GM12878 (cell line): ENCODE data around the gene DLX1. TPM values are rescaled to one million over a fixed set of nuclear protein-coding genes. Genes with fewer than 3 reads are reported as not detected.

Experiments used
- ATAC-seq: fragments of 200-7000 bp; cut with Tn5 transposase; 3 replicates; pipeline ENCODE4 v1.9.1; 2020; ENCODE audit warnings: mild to moderate bottlenecking, moderate library complexity
- BruUV-seq: library from RNA; stranded (reverse); fragments of 400-500 nt; replicated peaks from 2 replicates; lab custom pipeline; 2021; lab: Mats Ljungman, UMichigan
- CTCF ChIA-PET: fragments of 300-600 bp; sonication (Branson Sonifier 250); formaldehyde crosslinking; extraction: SDS; loops from one replicate; lab custom pipeline; 2021; ENCODE audit warnings: inconsistent platforms; lab: Yijun Ruan, JAX
- POLR2A ChIA-PET: fragments of 350-600 bp; formaldehyde crosslinking; extraction: SDS; loops from one replicate; lab custom pipeline; 2021; ENCODE audit warnings: inconsistent platforms; lab: Charles Lee
- RAD21 ChIA-PET: fragments of 300-600 bp; sonication (Branson Sonifier 250); formaldehyde crosslinking; loops from one replicate; lab custom pipeline; 2023; ENCODE audit warnings: antibody characterized with exemption; ENCODE audit not compliant: unreplicated experiment; lab: Charles Lee
- SMC1A ChIA-PET: fragments of 300-600 bp; sonication (Branson Sonifier 250); formaldehyde crosslinking; loops from one replicate; lab custom pipeline; 2023; ENCODE audit not compliant: unreplicated experiment, uncharacterized antibody; lab: Charles Lee
- DNase-seq: peaks from one replicate; pipeline ENCODE4 v3.0.0-alpha.2; 2011; ENCODE audit warnings: low read depth, low spot score
- FAIRE-seq: peaks from 3 replicates; lab custom pipeline; 2011; peaks lifted over from hg19 to GRCh38; lab: Jason Lieb, UNC
- H2AFZ ChIP-seq: 2 replicates; pipeline ENCODE4 v1.6.0; 2011; ENCODE audit warnings: low read depth, low read length, control low read depth; ENCODE audit not compliant: control insufficient read depth
- H3K27ac ChIP-seq: 2 replicates; pipeline ENCODE4 v1.5.1; 2011; ENCODE audit warnings: control low read depth; ENCODE audit not compliant: control insufficient read depth, insufficient read depth
- H3K27me3 ChIP-seq, 2 experiments: replicated peaks in 1 of 2; 2 replicates each; pipeline versions ENCODE4 v1.6.0 to v1.6.1; 2011; ENCODE audit warnings: low read length in 1 of 2; ENCODE audit not compliant: control insufficient read depth in 2 of 2, insufficient read depth in 2 of 2
- H3K36me3 ChIP-seq, 2 experiments: 2 replicates each; pipeline ENCODE4 v1.5.1; 2011; ENCODE audit warnings: low read length in 1 of 2; ENCODE audit not compliant: control insufficient read depth in 2 of 2, insufficient read depth in 2 of 2
- H3K4me1 ChIP-seq: 2 replicates; pipeline ENCODE4 v1.6.1; 2011; ENCODE audit warnings: mild to moderate bottlenecking, low read length, moderate library complexity, mixed read lengths; ENCODE audit not compliant: control insufficient read depth, insufficient read depth
- H3K4me2 ChIP-seq: 2 replicates; pipeline ENCODE4 v1.6.0; 2011; ENCODE audit warnings: control low read depth; ENCODE audit not compliant: control insufficient read depth, insufficient read depth
- H3K4me3 ChIP-seq: fragments of 200-600 bp; sonication (generic); 2 replicates; pipeline ENCODE4 v1.5.1; 2016
- H3K79me2 ChIP-seq: 2 replicates; pipeline ENCODE4 v1.6.0; 2011; ENCODE audit warnings: low read length; ENCODE audit not compliant: control insufficient read depth, insufficient read depth
- H3K9ac ChIP-seq: 2 replicates; pipeline ENCODE4 v1.8.0; 2011; ENCODE audit warnings: low read length, control low read depth, mixed read lengths; ENCODE audit not compliant: control insufficient read depth, insufficient read depth
- H3K9me3 ChIP-seq: replicated peaks from 3 replicates; pipeline ENCODE4 v1.5.1; 2011; ENCODE audit warnings: mild to moderate bottlenecking, low read length; ENCODE audit not compliant: control insufficient read depth, insufficient read depth
- H4K20me1 ChIP-seq: 2 replicates; pipeline ENCODE4 v1.6.0; 2011; ENCODE audit not compliant: control insufficient read depth, insufficient read depth
- MEF2B ChIP-seq: fragments of 450-650 bp; IDR thresholded peaks from 2 replicates; pipeline ENCODE4 v1.6.1; 2018; ENCODE audit warnings: mild to moderate bottlenecking, moderate library complexity; ENCODE audit not compliant: partially characterized antibody, poor library complexity, severe bottlenecking
- MYC ChIP-seq: IDR thresholded peaks from 2 replicates; pipeline ENCODE4 v1.6.1; 2011; ENCODE audit warnings: mild to moderate bottlenecking, low read length, moderate library complexity, inconsistent platforms; ENCODE audit not compliant: insufficient read depth, insufficient replicate concordance, insufficient read length, severe bottlenecking
- WGBS: methylation state at CpG from one replicate; pipeline ENCODE4 v1.1.6; 2016; ENCODE audit warnings: low lambda C conversion rate; ENCODE audit not compliant: insufficient replicate concordance, insufficient coverage; ENCODE audit errors: missing lambda C conversion rate; 5-methylcytosine and 5-hydroxymethylcytosine counted together
- in situ Hi-C: fragments of 300-500 bp; cut with MboI; formaldehyde crosslinking; loops from 9 replicates; pipeline ENCODE4 v1.14.3; 2018; ENCODE audit warnings: mixed read lengths
- intact Hi-C: fragments of 100-400 bp; cut with micrococcal nuclease; formaldehyde crosslinking; loops from one replicate; pipeline ENCODE4 v1.14.2; 2022; ENCODE audit not compliant: unreplicated experiment
- polyA plus RNA-seq, 11 experiments: library from polyadenylated mRNA; depleted of rRNA in 4 of 11; unstranded in 6 of 11; stranded (reverse) in 5 of 11; fragments of >200 nt; fragmentation: Nextera tagmentation in 4 of 11; fragmentation: Illumina TruSeq in 1 of 11; extraction: Ambion mirVana in 4 of 11; extraction: Trizol in 1 of 11; gene quantifications; 1 replicate in 1 of 11; 2 replicates in 10 of 11; pipeline versions ENCODE4 v1.2.1 to v1.2.3, GENCODE V29; 2011 to 2016; ENCODE audit warnings: inconsistent platforms in 2 of 11, missing spikeins in 2 of 11, low read depth in 1 of 11
- total RNA-seq, 4 experiments: library from RNA; depleted of rRNA in 3 of 4; stranded (reverse); fragments of >200 nt in 3 of 4; fragmentation: Illumina TruSeq in 1 of 4; extraction: Trizol in 1 of 4; gene quantifications; 2 replicates each; pipeline versions ENCODE4 v1.2.1 to v1.2.3, GENCODE V29; 2013 to 2021
- TF ChIP-seq, protein P1 (sequence below): fragments of 450-650 bp; IDR thresholded peaks from 2 replicates; pipeline ENCODE4 v1.6.1; 2014; ENCODE audit warnings: mild to moderate bottlenecking
- TF ChIP-seq, protein P2 (sequence below): fragments of 450-650 bp; formaldehyde crosslinking; IDR thresholded peaks from 2 replicates; pipeline ENCODE4 v1.5.0; 2022; ENCODE audit warnings: mild to moderate bottlenecking, missing genetic modification characterization

The DLX1 gene
- total and polyA plus RNA-seq, 10 of the 15 experiments (the other 5 are each of a cell fraction or from before 2014, with no cell fraction given) = 0.06 TPM; not detected in 9

- no peak overlapping the region for H2AFZ ChIP-seq
- CTCF ChIA-PET = interaction anchor here (1.5 to 1.9 kb wide), 2 partner anchors 18 to 482 kb away, joined by 4 read pairs; no protein-coding TSS in a partner anchor
- H3K27me3 ChIP-seq = no peaks in the 10 kb centered on the region
- no peaks in the 10 kb centered on the region for H3K36me3 ChIP-seq
- no peaks in the 10 kb centered on the region for H4K20me1 ChIP-seq
- 100% methylated on average over 2 of the region's 2 CpGs for WGBS
- DNase-seq (no peak), FAIRE-seq (no peak), ATAC-seq (no peak)
- BruUV-seq = no TSS peak
- no peaks in the 10 kb centered on the region for H3K79me2 ChIP-seq
- no peak overlapping the region for H3K4me3 ChIP-seq
- no peak overlapping the region for H3K9ac ChIP-seq
- TF ChIP-seq MYC (no peak), MEF2B (no peak)
- TF ChIP-seq, protein P1, sequence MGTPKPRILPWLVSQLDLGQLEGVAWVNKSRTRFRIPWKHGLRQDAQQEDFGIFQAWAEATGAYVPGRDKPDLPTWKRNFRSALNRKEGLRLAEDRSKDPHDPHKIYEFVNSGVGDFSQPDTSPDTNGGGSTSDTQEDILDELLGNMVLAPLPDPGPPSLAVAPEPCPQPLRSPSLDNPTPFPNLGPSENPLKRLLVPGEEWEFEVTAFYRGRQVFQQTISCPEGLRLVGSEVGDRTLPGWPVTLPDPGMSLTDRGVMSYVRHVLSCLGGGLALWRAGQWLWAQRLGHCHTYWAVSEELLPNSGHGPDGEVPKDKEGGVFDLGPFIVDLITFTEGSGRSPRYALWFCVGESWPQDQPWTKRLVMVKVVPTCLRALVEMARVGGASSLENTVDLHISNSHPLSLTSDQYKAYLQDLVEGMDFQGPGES = no peak
- TF ChIP-seq, protein P2, sequence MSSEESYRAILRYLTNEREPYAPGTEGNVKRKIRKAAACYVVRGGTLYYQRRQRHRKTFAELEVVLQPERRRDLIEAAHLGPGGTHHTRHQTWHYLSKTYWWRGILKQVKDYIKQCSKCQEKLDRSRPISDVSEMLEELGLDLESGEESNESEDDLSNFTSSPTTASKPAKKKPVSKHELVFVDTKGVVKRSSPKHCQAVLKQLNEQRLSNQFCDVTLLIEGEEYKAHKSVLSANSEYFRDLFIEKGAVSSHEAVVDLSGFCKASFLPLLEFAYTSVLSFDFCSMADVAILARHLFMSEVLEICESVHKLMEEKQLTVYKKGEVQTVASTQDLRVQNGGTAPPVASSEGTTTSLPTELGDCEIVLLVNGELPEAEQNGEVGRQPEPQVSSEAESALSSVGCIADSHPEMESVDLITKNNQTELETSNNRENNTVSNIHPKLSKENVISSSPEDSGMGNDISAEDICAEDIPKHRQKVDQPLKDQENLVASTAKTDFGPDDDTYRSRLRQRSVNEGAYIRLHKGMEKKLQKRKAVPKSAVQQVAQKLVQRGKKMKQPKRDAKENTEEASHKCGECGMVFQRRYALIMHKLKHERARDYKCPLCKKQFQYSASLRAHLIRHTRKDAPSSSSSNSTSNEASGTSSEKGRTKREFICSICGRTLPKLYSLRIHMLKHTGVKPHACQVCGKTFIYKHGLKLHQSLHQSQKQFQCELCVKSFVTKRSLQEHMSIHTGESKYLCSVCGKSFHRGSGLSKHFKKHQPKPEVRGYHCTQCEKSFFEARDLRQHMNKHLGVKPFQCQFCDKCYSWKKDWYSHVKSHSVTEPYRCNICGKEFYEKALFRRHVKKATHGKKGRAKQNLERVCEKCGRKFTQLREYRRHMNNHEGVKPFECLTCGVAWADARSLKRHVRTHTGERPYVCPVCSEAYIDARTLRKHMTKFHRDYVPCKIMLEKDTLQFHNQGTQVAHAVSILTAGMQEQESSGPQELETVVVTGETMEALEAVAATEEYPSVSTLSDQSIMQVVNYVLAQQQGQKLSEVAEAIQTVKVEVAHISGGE (CRISPR knock-in tag) = no peak
- POLR2A ChIA-PET = no interaction called here
- H3K9me3 ChIP-seq = no peaks in the 10 kb centered on the region
- H3K4me2 ChIP-seq = no peak overlapping the region
- H3K27ac ChIP-seq = no peak overlapping the region
- SMC1A ChIA-PET = interaction anchor here (0.5 to 0.9 kb wide), 2 partner anchors 16 to 66 kb away, joined by 3 to 4 read pairs; no protein-coding TSS in a partner anchor
- no peaks in the 10 kb centered on the region for H3K4me1 ChIP-seq
- intact Hi-C loops (no loop called here), in situ Hi-C loops (no loop called here)
- RAD21 ChIA-PET = no interaction called here
Observed at GRCh38 chr2:172056293-172056692, 29.0 kb upstream of the DLX1 start.
